22Rv1 (cell line): ENCODE measurements around the gene H1-8.

Source experiments
- ZFX ChIP-seq: fragments of 450-650 bp; IDR thresholded peaks from 2 replicates; pipeline ENCODE4 v1.6.1; 2017; ENCODE audit warnings: antibody characterized with exemption, borderline replicate concordance
- TF ChIP-seq, protein P1 (sequence below): fragments of 450-650 bp; IDR thresholded peaks from 2 replicates; pipeline ENCODE4 v1.5.1; 2017; ENCODE audit warnings: mild to moderate bottlenecking

GRCh38 chr3:129505341-129505740, 37.6 kb upstream of the H1-8 start:
- TF ChIP-seq, protein P1, sequence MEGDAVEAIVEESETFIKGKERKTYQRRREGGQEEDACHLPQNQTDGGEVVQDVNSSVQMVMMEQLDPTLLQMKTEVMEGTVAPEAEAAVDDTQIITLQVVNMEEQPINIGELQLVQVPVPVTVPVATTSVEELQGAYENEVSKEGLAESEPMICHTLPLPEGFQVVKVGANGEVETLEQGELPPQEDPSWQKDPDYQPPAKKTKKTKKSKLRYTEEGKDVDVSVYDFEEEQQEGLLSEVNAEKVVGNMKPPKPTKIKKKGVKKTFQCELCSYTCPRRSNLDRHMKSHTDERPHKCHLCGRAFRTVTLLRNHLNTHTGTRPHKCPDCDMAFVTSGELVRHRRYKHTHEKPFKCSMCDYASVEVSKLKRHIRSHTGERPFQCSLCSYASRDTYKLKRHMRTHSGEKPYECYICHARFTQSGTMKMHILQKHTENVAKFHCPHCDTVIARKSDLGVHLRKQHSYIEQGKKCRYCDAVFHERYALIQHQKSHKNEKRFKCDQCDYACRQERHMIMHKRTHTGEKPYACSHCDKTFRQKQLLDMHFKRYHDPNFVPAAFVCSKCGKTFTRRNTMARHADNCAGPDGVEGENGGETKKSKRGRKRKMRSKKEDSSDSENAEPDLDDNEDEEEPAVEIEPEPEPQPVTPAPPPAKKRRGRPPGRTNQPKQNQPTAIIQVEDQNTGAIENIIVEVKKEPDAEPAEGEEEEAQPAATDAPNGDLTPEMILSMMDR: no peak
- TF ChIP-seq ZFX: no peak
